Thyroid gland (tissue), 4 donors: ENCODE results near the gene CYP4F3. TPM values are rescaled to one million over a fixed set of nuclear protein-coding genes. Genes with fewer than 3 reads are reported as not detected.
"Not testable (repeated sequence)": the region's sequence is repeated elsewhere in the genome, so short reads cannot be mapped to it uniquely, and the experiment has no call there.

Source experiments
- DNase-seq, 2 donors: peaks; one replicate each; pipeline ENCODE4 v3.0.0-alpha.2; 2019
- H3K27ac ChIP-seq, 3 donors: fragments of 200-600 bp; sonication (generic); 1 replicate in 2 of 3; 2 replicates in 1 of 3; pipeline ENCODE4 v1.5.1; 2016 to 2019; ENCODE audit warnings: mild to moderate bottlenecking in 1 of 3, moderate library complexity in 1 of 3
- H3K27me3 ChIP-seq: fragments of 200-600 bp; sonication (generic); one replicate; pipeline ENCODE4 v1.5.1; 2019
- H3K36me3 ChIP-seq, 2 donors: fragments of 200-600 bp; sonication (generic); one replicate each; pipeline ENCODE4 v1.5.1; 2016 to 2019
- H3K4me1 ChIP-seq, 2 donors: fragments of 200-600 bp; sonication (generic); one replicate each; pipeline ENCODE4 v1.5.1; 2017 to 2019
- H3K4me3 ChIP-seq, 3 donors: fragments of 200-600 bp; sonication (generic); replicated peaks in 1 of 3; 1 replicate in 2 of 3; 2 replicates in 1 of 3; pipeline ENCODE4 v1.5.1; 2016; ENCODE audit warnings: mild to moderate bottlenecking in 1 of 3
- H3K9me3 ChIP-seq: fragments of 200-600 bp; sonication (generic); one replicate; pipeline ENCODE4 v1.5.1; 2017
- POLR2A ChIP-seq, 2 donors: fragments of 450-650 bp; IDR thresholded peaks; one replicate each; pipeline ENCODE4 v1.6.1; 2017; ENCODE audit warnings: antibody characterized with exemption in 2 of 2, mild to moderate bottlenecking in 2 of 2, moderate library complexity in 1 of 2
- WGBS, 2 donors: methylation state at CpG; one replicate each; pipeline ENCODE4 v1.1.5; 2017; 5-methylcytosine and 5-hydroxymethylcytosine counted together
- intact Hi-C: fragments of 100-400 bp; cut with DNase I; formaldehyde crosslinking; loops from one replicate; pipeline ENCODE4 v1.15.1; 2023
- total RNA-seq, 4 donors: library from RNA; depleted of rRNA; stranded (reverse); fragments of >200 nt; gene quantifications; one replicate each; pipeline ENCODE4 v1.2.3, GENCODE V29; 2016
- TF ChIP-seq, protein P1 (sequence below), 6 experiments: fragments of 200-600 bp in 3 of 6; fragments of 450-650 bp in 3 of 6; sonication (generic) in 3 of 6; IDR thresholded peaks; one replicate each; pipeline ENCODE4 v1.5.1; 2016 to 2019; ENCODE audit warnings: antibody characterized with exemption in 6 of 6, mild to moderate bottlenecking in 2 of 6, inconsistent platforms in 1 of 6, moderate library complexity in 1 of 6

Gene CYP4F3
- total RNA-seq, 4 donors from 2014 or later = 0.33 to 0.59 TPM; not detected in 2

DNA sequence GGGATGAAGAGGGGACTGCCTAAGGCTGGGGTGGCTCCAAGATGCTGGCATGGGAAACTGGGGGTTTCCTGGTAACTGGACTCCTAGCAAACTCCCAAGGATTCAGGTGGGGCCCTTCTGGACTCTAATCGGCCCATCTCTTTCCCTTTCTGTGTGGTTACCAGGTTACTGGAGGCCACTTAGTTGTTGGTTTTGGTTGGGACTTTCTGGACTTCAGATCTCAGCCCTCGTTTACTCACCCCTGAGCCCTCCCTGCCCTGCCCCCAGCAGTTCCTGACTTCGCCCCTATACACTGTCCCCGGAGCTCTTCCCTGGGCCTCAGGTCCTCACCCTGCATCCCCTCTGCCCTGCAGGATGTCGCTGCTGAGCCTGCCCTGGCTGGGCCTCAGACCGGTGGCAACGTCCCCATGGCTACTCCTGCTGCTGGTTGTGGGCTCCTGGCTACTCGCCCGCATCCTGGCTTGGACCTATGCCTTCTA, 32.5 kb downstream of the CYP4F3 start:
- TF ChIP-seq POLR2A (IDR thresholded peaks at IDR 0.05) = no peak
- TF ChIP-seq, protein P1, sequence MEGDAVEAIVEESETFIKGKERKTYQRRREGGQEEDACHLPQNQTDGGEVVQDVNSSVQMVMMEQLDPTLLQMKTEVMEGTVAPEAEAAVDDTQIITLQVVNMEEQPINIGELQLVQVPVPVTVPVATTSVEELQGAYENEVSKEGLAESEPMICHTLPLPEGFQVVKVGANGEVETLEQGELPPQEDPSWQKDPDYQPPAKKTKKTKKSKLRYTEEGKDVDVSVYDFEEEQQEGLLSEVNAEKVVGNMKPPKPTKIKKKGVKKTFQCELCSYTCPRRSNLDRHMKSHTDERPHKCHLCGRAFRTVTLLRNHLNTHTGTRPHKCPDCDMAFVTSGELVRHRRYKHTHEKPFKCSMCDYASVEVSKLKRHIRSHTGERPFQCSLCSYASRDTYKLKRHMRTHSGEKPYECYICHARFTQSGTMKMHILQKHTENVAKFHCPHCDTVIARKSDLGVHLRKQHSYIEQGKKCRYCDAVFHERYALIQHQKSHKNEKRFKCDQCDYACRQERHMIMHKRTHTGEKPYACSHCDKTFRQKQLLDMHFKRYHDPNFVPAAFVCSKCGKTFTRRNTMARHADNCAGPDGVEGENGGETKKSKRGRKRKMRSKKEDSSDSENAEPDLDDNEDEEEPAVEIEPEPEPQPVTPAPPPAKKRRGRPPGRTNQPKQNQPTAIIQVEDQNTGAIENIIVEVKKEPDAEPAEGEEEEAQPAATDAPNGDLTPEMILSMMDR (IDR thresholded peaks at IDR 0.05) = no peak
- WGBS, 2 donors = 25 to 38% methylated on average over 9 of the region's 9 CpGs
- H3K4me1 ChIP-seq = peaks cover 0 to 6% of the 10 kb centered on the region in 2 donors
- no peaks in the 10 kb centered on the region for H3K36me3 ChIP-seq
- no peak for DNase-seq
- no peak overlapping the region for H3K27ac ChIP-seq
- no peaks in the 10 kb centered on the region for H3K9me3 ChIP-seq
- no peak overlapping the region for H3K4me3 ChIP-seq
- intact Hi-C loops = no loop called here
- no peaks in the 10 kb centered on the region for H3K27me3 ChIP-seq

DNA sequence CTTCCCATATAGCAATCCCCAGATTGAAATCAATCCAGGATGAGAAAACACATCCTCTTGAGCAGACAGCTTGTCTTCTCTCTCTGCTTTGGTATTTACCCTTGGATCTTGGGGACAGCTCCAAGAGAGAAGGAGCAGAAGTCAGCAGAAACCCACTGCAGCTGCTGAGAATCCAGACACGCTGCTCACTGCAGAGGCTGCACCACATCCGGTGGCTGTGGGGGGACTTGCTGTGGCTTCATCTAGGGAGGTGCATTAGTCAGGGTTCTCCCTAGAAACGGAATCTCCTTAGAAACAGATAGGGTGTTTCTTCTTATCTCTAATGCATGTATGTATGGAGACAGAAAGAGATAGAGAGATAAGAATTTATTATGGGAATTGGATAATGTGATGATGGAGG, 34.9 kb downstream of the CYP4F3 start:
- TF ChIP-seq, protein P1 (IDR thresholded peaks at IDR 0.05) = no peak
- TF ChIP-seq POLR2A (IDR thresholded peaks at IDR 0.05) = no peak
- Histone ChIP-seq H3K4me3 (no peak overlapping the region), H3K36me3 (no peaks in the 10 kb centered on the region), H3K4me1 (peaks cover 0 to 6% of the 10 kb centered on the region in 2 donors), H3K27ac (no peak overlapping the region), H3K27me3 (no peaks in the 10 kb centered on the region), H3K9me3 (no peaks in the 10 kb centered on the region)
- WGBS, 2 donors = 52 to 57% methylated on average over 3 of the region's 3 CpGs
- intact Hi-C loops = no loop called here
- no peak for DNase-seq

DNA sequence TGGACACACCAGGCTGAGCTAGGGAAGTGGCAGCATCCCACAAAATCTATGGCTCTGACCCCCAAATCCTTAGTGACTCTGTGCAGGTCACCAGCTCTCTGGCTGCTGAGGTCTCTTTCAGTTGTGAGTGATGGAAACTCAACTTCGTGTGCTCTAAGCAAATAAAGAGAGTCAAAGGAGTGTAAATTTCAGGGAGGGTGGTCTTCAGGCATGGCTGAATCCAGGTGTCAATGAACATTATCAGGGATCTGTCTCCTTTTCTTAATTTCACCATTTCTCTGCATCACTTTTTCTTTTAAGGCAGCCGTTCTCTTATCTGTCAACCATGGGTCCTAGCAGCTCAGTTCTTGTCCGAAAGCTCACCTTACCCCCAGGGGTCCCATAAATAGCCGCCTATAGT, 38.4 kb downstream of the CYP4F3 start:
- WGBS, 2 donors = 17% methylated on average over 4 of the region's 4 CpGs
- intact Hi-C loops = no loop called here
- H3K4me1 ChIP-seq = no peaks in the 10 kb centered on the region
- H3K27ac ChIP-seq = no peak overlapping the region
- H3K9me3 ChIP-seq = no peaks in the 10 kb centered on the region
- H3K36me3 ChIP-seq = no peaks in the 10 kb centered on the region
- DNase-seq = no peak
- no peak overlapping the region for H3K4me3 ChIP-seq
- TF ChIP-seq POLR2A (IDR thresholded peaks at IDR 0.05) = no peak
- TF ChIP-seq, protein P1 (IDR thresholded peaks at IDR 0.05) = no peak
- H3K27me3 ChIP-seq = no peaks in the 10 kb centered on the region

DNA sequence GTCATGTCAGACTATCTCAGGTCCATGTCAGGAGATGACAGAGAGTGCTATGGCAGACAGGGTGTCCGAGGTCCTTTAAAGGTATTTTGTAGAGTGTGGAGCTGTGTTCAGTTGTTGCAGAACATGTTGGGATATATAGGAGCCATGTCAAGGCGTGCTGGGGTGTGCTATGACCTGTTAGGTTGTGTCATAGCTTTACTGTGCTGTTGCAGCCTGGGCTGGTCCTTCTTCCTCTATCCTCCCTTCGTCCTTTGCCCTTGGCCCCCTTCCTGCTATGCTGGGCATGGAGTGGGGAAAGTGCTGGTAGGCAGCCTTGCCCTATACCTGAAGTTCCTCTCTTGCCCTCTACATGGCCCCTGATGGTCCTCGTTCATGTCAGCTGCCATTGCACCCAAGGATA, 39.2 kb downstream of the CYP4F3 start:
- H3K4me1 ChIP-seq, H3K36me3 ChIP-seq, H3K9me3 ChIP-seq, intact Hi-C loops, H3K27ac ChIP-seq, DNase-seq, H3K4me3 ChIP-seq, H3K27me3 ChIP-seq: not testable (repeated sequence)
- 49 to 56% methylated on average over 3 to 4 of the region's 4 CpGs for WGBS, 2 donors

DNA sequence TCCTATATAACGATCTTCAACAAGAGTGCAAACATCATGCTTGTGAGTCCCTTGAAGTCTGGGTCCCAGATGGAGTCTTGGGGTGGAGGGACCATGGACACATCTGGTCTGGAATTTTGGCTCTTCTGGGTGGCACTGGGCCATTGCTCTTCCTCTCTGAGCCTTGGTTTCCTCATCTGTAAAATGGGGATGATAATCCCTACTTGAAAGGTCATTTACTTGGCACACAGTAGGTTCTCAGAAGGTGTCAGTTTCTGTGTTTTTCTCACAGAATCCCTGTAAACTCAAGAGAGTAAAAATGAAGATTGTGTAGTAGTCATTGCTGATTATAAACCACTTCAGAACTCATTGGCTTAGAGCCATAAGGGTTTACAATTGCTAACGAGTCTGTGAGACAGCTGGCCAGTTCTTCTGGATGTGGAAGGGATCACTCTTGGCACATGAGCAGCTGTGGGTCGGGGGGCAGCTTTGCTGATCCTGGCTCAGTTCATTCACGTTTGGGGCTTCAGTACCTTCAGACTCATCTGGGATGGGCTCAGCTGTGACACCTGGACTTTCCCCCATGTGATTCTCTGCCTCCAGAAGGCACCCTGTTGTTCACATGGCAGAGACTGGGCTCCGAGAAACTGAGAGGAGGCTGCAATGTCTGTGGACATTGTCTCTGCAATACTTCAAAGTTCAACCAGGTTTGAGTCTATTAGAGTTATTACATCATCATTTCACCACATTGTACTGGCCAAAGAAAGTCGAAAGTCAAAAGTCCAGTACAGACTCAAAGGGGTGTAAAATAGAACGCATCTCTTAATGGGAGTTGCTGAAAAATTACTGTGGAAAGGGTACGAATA, 40.0 kb downstream of the CYP4F3 start:
- no peak for DNase-seq
- intact Hi-C loops = no loop called here
- WGBS, 2 donors = 54 to 57% methylated on average over 8 of the region's 8 CpGs

More for the DNA sequence above, 40.0 kb downstream of the CYP4F3 start:
- no peak overlapping the region for H3K27ac ChIP-seq
- H3K36me3 ChIP-seq = no peaks in the 10 kb centered on the region
- H3K27me3 ChIP-seq = no peaks in the 10 kb centered on the region
- TF ChIP-seq, protein P1 (IDR thresholded peaks at IDR 0.05) = no peak
- TF ChIP-seq POLR2A (IDR thresholded peaks at IDR 0.05) = no peak
- H3K9me3 ChIP-seq = no peaks in the 10 kb centered on the region
- no peaks in the 10 kb centered on the region for H3K4me1 ChIP-seq
- no peak overlapping the region for H3K4me3 ChIP-seq
